Activated CD8-positive, alpha-beta memory T cell treated with anti-CD3 and anti-CD28 coated beads, Interleukin-2, amount 50 U/mL, for 48 hours (primary cell): Measurements from ENCODE around the gene CNOT1.

Experiments used
- DNase-seq: peaks from one replicate; pipeline ENCODE4 v3.0.0-alpha.2; 2020

CNOT1 gene

DNA sequence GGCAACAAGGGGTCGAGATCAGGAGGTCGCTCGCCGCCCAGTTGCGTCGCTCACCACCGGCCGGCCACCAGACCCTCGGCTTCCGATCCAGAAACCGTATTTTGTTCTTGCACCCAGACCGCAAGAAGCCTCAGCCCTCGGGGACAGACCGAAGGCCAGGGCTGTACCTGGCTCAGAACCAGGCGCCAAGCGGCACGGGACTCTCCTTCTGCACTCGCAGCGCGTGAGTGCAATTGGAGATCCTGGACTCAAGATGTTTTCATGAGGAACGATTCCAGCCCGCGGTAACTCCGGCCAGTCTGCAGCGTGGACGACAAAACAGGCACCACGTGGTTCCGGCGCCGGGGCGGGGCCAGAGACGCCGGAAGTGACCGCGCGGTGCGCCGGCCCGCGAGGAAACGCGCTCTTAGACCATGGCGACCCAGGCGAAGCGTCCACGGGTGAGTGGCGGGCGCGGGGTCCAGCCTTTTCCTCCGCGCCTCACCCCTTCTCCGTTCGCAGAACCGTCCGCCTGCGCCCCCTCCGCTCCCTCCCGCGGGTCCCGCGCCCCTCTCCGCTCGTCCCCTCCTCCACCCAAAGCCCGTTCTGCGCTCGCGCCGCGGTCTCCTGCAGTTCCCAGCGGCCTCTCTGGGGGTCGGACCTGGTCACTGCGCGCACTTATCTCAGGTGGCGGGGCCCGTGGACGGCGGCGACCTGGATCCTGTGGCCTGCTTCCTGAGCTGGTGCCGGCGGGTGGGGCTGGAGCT, 114.3 kb downstream of the CNOT1 start, which contains the start of gene SETD6:
Gene SETD6 (plus strand): TSS at position 393 of the 746 bp plus-strand sequence. CDS start 21 bp downstream, at position 414.
- peak; percentile 91 for DNase-seq

GRCh38 chr16:58513874-58514273, 115.8 kb downstream of the CNOT1 start:
- no peak for DNase-seq

GRCh38 chr16:58511933-58512815, 117.5 kb downstream of the CNOT1 start:
- DNase-seq, result peak; percentile 97

GRCh38 chr16:58510776-58511628, 118.6 kb downstream of the CNOT1 start:
- peak; percentile 53 for DNase-seq

DNA sequence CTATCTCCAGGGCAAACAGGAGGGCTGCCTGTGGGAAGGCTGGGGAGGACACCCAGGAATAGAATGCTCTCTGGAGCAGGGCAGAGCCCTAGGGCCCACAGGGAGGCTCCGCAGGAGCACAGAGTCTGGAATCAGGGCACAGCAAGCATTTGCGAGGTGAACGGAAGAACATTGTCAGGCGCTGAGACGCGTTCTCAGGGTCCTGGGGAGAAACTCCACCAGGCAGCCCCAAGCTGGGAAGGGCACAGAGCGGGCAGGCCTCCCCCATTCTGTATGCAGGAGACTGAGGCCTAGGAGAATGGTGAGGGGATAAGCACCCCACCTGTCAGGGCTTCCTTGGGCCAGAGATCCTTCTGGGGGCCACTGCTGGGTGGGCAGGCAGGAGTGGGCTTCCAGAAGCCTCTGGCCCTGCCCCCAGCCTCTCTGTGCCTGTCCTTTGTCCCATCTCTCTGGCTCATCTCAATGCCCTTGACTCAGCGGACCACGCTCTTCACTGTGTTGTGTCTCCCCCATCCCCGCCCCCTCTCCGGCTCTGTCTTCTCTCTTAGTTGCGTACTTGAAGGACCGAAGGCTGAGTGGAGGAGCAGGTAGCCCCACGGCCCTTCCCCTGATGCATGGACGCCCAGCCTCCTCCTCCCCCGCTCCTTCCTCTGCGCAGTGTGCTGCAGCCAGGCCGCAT, 119.4 kb downstream of the CNOT1 start:
- DNase-seq, result peak; percentile 50

DNA sequence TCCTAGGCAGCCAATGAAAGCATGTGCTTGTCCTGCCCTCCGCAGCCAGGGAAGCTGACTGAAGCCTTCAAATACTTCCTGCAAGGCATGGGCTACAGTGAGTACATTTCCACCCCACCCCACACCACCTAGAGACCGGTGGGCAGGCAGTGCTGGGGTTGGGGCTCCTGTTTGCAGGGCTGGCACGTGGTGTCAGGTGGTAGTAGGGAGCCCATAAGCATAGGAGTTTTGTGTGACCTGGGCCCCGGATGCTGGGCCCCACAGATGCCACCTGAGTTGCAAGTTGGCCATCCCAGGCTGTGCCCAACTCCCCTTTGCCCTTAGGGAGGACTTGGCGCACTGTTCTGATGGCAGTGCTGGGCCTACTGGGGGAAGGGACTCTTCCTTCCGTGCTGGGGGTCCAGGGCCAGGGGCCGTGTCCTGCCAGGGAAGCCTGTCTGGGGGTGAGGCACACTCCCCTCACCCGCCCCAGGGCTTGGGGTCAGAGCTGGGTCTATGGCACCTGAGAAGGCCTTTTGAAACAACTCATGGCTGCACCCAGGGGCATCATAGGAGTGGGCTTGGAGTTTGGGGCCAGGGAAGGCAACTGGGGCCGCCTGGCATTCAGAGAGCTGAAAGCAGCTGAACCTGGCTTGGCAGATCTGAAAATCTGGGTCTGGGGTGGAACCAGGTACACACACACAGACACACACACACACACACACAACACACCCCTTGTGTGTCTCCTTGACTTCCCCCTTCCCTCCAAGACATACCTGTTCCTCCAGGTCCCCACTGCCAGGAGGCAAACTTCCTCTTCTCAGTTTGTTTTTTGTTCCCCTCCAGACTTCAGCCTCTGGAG, 120.2 kb downstream of the CNOT1 start:
- DNase-seq, result no peak

DNA sequence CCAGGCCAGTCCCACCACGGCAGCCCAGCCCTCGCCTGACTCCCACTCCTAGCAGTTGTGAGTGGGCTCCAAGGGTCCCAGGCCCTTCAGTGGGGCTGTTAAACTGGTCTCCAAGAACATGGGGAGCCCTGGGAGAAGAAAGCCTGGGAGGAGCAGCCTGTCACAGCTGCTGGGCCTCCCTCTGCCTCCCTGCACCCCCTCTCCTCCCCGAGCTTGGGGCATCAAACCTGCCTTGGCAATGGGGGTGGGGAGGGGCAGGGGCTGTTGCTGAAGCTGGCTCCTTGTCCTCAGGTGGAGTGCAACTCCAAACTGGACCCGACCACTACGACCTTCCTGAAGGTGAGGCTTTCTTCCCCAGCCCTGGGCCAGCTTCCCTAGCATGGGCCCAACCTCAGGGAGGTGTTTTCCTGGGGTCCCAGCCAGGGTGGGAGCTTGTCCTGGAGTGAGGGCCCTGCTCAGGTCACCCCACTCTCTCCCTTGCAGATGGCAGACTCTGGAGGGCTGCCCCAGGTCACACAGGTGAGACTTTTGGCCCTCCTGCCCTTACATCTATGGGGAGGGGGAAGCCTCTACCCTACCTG, 120.9 kb downstream of the CNOT1 start:
- no peak for DNase-seq

GRCh38 chr16:58507963-58508670, 121.5 kb downstream of the CNOT1 start:
- DNase-seq, result no peak

DNA sequence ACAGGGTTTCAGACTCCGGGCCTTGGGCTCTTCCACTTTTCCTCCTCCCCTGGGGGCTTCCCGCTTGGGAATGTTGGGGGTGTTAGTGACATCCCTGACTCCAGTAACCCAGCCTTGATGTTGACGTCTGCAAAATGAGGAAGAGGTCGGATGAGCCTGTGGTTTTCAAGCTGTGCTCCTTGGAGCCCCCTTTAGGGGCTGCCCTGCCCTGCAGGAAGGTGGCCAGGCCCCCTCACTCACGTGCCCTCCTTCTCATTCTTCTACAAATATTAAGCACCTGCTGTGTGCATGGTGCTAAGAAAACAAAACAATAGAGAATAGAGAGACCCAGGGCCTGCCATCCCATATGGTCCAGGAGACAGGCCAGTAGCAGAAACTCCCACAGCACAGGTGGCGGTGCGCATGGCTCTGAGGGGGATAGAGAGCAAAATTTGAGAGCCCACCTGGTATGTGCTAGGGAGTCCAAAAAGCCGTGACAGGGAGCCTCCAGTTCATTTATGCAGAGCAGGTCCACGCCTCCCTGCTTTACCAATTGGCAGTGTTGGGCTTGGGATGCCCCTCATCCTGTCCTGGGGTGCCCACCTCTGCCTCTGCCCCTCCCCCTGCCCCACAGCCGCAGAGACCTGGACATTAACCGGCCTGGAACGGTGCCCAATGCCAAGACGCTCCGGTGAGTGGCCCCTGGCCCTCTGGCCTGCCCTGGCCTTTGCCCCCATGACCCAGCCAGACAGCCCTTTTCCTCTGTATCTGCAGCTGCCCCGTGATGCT, 122.2 kb downstream of the CNOT1 start:
- no peak for DNase-seq

DNA sequence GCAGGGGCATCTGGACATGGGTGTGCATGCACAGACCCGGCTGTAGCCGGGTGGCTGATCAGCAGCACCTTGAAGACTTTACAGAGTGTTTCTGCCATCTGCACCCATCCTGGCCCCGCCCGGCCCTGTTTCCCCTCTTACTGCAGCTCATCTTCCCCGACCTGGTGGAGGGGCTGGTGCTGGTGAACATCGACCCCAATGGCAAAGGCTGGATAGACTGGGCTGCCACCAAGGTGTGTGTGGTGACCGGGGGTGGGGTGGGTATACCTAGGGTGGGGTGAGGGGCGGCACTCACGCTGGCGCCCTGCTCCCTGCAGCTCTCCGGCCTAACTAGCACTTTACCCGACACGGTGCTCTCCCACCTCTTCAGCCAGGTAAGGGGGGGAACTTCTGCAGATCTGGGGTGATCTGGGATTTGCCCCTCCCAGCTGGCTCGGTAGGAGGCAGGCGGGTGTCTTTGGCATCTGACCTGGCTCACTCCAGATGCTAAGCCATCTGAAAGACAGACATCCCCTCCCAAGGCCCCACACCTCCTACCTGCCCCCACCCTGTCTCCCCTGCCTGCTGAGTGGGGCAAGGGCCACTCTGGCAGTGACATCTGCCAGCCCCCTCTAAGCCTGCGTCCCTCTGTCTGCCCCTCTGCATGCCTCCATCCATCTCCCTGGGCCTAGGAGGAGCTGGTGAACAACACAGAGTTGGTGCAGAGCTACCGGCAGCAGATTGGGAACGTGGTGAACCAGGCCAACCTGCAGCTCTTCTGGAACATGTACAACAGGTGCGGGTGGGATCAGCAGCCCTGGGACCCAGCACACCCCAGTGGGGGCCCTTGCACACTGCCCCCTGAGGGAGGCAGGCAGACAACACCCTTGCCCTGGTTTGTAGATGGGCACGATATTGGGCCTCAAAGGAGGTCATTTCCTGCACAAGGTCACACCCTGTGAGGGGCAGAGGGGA, 123.1 kb downstream of the CNOT1 start:
- no peak for DNase-seq

- peak; percentile 28 for DNase-seq
These were observed 125.5 kb downstream of the CNOT1 start for GRCh38 chr16:58503863-58504688.

- DNase-seq, result no peak
These were observed 126.3 kb downstream of the CNOT1 start for GRCh38 chr16:58503166-58503862.

DNA sequence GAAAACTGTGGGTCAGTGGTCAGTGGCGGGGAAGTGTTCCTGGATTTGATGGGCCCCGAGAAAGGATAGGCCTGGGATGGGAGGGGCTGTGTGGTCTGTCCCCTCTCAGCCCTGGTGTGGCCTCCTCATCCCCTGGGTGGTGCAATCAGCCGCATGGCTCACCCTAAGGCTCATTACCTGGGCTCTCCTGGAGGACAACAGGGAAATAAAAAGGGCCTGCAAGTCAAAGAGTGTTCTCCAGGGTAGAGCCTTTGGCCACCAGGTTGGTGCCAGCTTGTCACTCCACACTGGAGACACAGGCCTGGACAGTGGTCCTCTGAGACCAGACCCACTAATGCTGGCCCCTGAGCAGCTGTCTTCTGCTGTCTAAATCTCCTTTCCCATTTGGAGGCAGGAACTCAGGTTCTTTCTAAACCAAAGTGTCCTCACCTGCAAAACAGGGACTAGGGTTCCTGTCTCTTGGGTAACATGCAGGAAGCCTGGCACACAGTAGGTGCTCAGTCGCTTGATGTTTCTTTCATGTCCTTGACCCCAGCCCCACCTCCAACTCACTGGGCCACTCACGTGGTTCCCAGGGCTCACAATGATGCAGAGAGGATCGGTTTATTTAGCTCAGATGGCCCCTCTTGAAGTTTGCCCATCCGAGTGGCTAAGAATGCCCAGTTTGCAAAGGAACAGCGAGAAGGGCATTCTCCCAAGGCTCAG, 127.3 kb downstream of the CNOT1 start:
- peak; percentile 46 for DNase-seq

- DNase-seq, result peak; percentile 69
These were observed 128.1 kb downstream of the CNOT1 start for GRCh38 chr16:58501242-58502131.
